HCT116 (cell line): Measurements from ENCODE around the gene ERBB4. TPM values are rescaled to one million over a fixed set of nuclear protein-coding genes. Genes with fewer than 3 reads are reported as not detected.

Experiments used
- ATAC-seq: fragments of 200-7000 bp; cut with Tn5 transposase; 2 replicates; pipeline ENCODE4 v1.9.1; 2020; ENCODE audit warnings: mild to moderate bottlenecking, moderate library complexity
- BruUV-seq: library from RNA; stranded (reverse); fragments of 400-500 nt; replicated peaks from 2 replicates; lab custom pipeline; 2021; lab: Mats Ljungman, UMichigan
- CTCF ChIA-PET: fragments of 300-600 bp; sonication (Branson Sonifier 250); formaldehyde crosslinking; loops from one replicate; lab custom pipeline; 2021; ENCODE audit warnings: antibody characterized with exemption; lab: Charles Lee
- POLR2A ChIA-PET: fragments of 300-600, 350-600 bp; sonication (Branson Sonifier 250); formaldehyde crosslinking; loops from one replicate; lab custom pipeline; 2021; ENCODE audit warnings: antibody characterized with exemption; lab: Charles Lee
- RAD21 ChIA-PET, 2 experiments: fragments of 300-600 bp; sonication (Branson Sonifier 250); formaldehyde crosslinking; loops; one replicate each; lab custom pipeline; 2023; ENCODE audit warnings: low total read pairs in 2 of 2; ENCODE audit not compliant: uncharacterized antibody in 2 of 2, unreplicated experiment in 2 of 2, low non-redundant PET in 1 of 2; lab: Charles Lee
- DNase-seq: peaks from one replicate; pipeline ENCODE4 v3.0.0-alpha.2; 2010; ENCODE audit warnings: low read depth, low spot score
- H2AFZ ChIP-seq: fragments of 200-600 bp; shearing (Covaris generic), sonication (generic); 2 replicates; pipeline ENCODE4 v1.6.1; 2017; ENCODE audit warnings: low read depth, mixed run types, mixed read lengths, antibody characterized with exemption, low read length; ENCODE audit not compliant: poor library complexity, severe bottlenecking
- H3K27ac ChIP-seq: 2 replicates; pipeline ENCODE4 v1.5.1; 2012; ENCODE audit warnings: low read depth, low read length
- H3K27me3 ChIP-seq: fragments of 200-600 bp; sonication (generic); 2 replicates; pipeline ENCODE4 v1.6.1; 2016; ENCODE audit warnings: mixed run types, low read length, mixed read lengths; ENCODE audit not compliant: insufficient read depth
- H3K36me3 ChIP-seq, 2 experiments: fragments of 200-500 bp in 1 of 2; fragments of 200-600 bp in 1 of 2; sonication (Bioruptor generic) in 1 of 2; sonication (generic) in 1 of 2; 2 replicates each; pipeline versions ENCODE4 v1.5.1 to v1.6.1; 2014 to 2016; ENCODE audit warnings: low read length in 2 of 2, inconsistent platforms in 1 of 2, mixed read lengths in 1 of 2, mixed run types in 1 of 2; ENCODE audit not compliant: insufficient read depth in 2 of 2, control insufficient read depth in 1 of 2
- H3K4me1 ChIP-seq, 2 experiments: fragments of 200-600 bp in 1 of 2; sonication (generic) in 1 of 2; 2 replicates each; pipeline versions ENCODE4 v1.5.1 to v1.6.1; 2012 to 2017; ENCODE audit warnings: low read length in 2 of 2, inconsistent platforms in 1 of 2, mild to moderate bottlenecking in 1 of 2, mixed read lengths in 1 of 2, mixed run types in 1 of 2, moderate library complexity in 1 of 2; ENCODE audit not compliant: insufficient read depth in 2 of 2, control insufficient read depth in 1 of 2
- H3K4me2 ChIP-seq: fragments of 200-600 bp; sonication (generic); 2 replicates; pipeline ENCODE4 v1.6.1; 2017; ENCODE audit warnings: mixed run types, low read length, mixed read lengths
- H3K4me3 ChIP-seq, 2 experiments: fragments of 200-600 bp in 1 of 2; sonication (generic) in 1 of 2; replicated peaks in 1 of 2; 2 replicates each; pipeline ENCODE4 v1.5.1; 2011 to 2016; ENCODE audit warnings: low read length in 2 of 2, control low read depth in 1 of 2, low read depth in 1 of 2, mild to moderate bottlenecking in 1 of 2, mixed read lengths in 1 of 2, mixed run types in 1 of 2
- H3K79me2 ChIP-seq: fragments of 200-600 bp; sonication (generic); 2 replicates; pipeline ENCODE4 v1.6.1; 2017; ENCODE audit warnings: mild to moderate bottlenecking, mixed run types, low read length, moderate library complexity, mixed read lengths; ENCODE audit not compliant: insufficient read depth
- H3K9ac ChIP-seq: fragments of 200-600 bp; sonication (generic); 2 replicates; pipeline ENCODE4 v1.6.1; 2016; ENCODE audit warnings: low read length, mixed read lengths
- H3K9me2 ChIP-seq: fragments of 200-600 bp; sonication (generic), shearing (Covaris generic); 2 replicates; pipeline ENCODE4 v1.6.1; 2017; ENCODE audit warnings: mixed run types, mild to moderate bottlenecking, moderate library complexity; ENCODE audit not compliant: insufficient read depth
- H3K9me3 ChIP-seq, 2 experiments: fragments of 200-500 bp in 1 of 2; fragments of 200-600 bp in 1 of 2; sonication (Bioruptor generic) in 1 of 2; sonication (generic) in 1 of 2; 2 replicates each; pipeline ENCODE4 v1.6.1; 2014 to 2017; ENCODE audit warnings: low read length in 2 of 2, mixed read lengths in 2 of 2, inconsistent platforms in 1 of 2, low read depth in 1 of 2, mild to moderate bottlenecking in 1 of 2, mixed run types in 1 of 2, moderate library complexity in 1 of 2; ENCODE audit not compliant: control insufficient read depth in 1 of 2, insufficient read depth in 1 of 2
- H4K20me1 ChIP-seq: fragments of 200-600 bp; sonication (generic), shearing (Covaris generic); 2 replicates; pipeline ENCODE4 v1.6.1; 2017; ENCODE audit warnings: mixed run types, mild to moderate bottlenecking, moderate library complexity; ENCODE audit not compliant: insufficient read depth
- ELF1 ChIP-seq: IDR thresholded peaks from 2 replicates; pipeline ENCODE4 v1.6.1; 2012; ENCODE audit warnings: low read depth, borderline replicate concordance
- RAD21 ChIP-seq: IDR thresholded peaks from 2 replicates; pipeline ENCODE4 v1.6.1; 2012; ENCODE audit warnings: low read depth, mild to moderate bottlenecking
- SIN3A ChIP-seq: IDR thresholded peaks from 2 replicates; pipeline ENCODE4 v1.6.1; 2012; ENCODE audit warnings: low read depth
- SRF ChIP-seq: IDR thresholded peaks from 2 replicates; pipeline ENCODE4 v1.6.1; 2012; ENCODE audit warnings: low read depth
- intact Hi-C: fragments of 100-400 bp; cut with micrococcal nuclease; formaldehyde crosslinking; loops from 2 replicates; pipeline ENCODE4 v1.10.0; 2022
- total RNA-seq: library from RNA; stranded (reverse); gene quantifications from one replicate; pipeline ENCODE4 v1.2.1, GENCODE V29; 2021; ENCODE audit not compliant: unreplicated experiment

ERBB4 gene
- total RNA-seq, 1 experiment from 2014 or later, result 0.10 TPM

- Histone ChIP-seq H2AFZ (no peak overlapping the region), H4K20me1 (no peaks in the 10 kb centered on the region), H3K9ac (no peak overlapping the region), H3K36me3 (no peaks in the 10 kb centered on the region), H3K4me2 (no peak overlapping the region), H3K4me1 (no peaks in the 10 kb centered on the region), H3K9me2 (no peaks in the 10 kb centered on the region), H3K4me3 (no peak overlapping the region), H3K79me2 (no peaks in the 10 kb centered on the region)
- no peak for DNase-seq
- intact Hi-C loops, result no loop called here
- ChIA-PET POLR2A (no interaction called here), CTCF (no interaction called here)
- no peak for ATAC-seq
- BruUV-seq, result no TSS peak
- TF ChIP-seq RAD21, result no peak
- TF ChIP-seq, all 23 proteins: peak for 0
- no peaks in the 10 kb centered on the region for H3K9me3 ChIP-seq
- no peak overlapping the region for H3K27ac ChIP-seq
- no peaks in the 10 kb centered on the region for H3K27me3 ChIP-seq
- RAD21 ChIA-PET, result no interaction called here
These were observed 223.9 kb downstream of the ERBB4 start for GRCh38 chr2:212314680-212315079.

DNA sequence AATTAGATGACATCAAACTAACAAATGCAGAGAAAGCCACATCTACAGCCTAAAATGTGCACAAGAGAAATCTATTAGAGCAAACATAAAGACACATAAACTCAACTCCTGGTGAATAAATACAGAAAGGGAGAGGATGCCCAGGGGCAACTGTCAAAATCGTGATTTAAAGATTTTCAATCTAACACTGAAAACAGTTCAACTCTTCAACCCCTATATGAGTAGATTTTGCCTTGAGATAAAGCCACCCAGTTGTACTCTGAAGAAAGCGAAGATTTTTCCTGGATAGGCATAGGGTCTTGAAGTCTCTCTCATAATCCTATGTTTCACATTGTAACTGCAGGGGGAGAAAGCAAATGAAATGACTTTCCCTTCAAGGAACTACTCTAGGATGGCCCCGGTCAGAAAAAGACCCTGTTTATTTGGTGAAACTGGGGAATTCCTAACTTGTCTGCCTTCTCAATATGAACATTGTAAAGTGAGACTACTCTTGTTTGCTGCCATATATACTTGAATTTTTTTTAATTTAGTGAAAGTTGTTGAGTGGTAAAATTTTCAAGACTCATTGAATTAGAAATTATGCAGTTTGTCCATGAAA lies 226.7 kb downstream of the ERBB4 start:
- H3K9me2 ChIP-seq, result no peaks in the 10 kb centered on the region
- no peaks in the 10 kb centered on the region for H3K9me3 ChIP-seq
- ChIA-PET CTCF (no interaction called here), POLR2A (no interaction called here), RAD21 (no interaction called here)
- ATAC-seq (no peak), DNase-seq (no peak)
- H3K79me2 ChIP-seq, result no peaks in the 10 kb centered on the region
- no peak for TF ChIP-seq SIN3A
- TF ChIP-seq ELF1, result no peak
- no peak for TF ChIP-seq SRF
- no TSS peak for BruUV-seq
- H2AFZ ChIP-seq, result no peak overlapping the region
- H4K20me1 ChIP-seq, result no peaks in the 10 kb centered on the region
- H3K27me3 ChIP-seq, result no peaks in the 10 kb centered on the region
- H3K4me2 ChIP-seq, result no peak overlapping the region
- no peak overlapping the region for H3K9ac ChIP-seq
- no peak overlapping the region for H3K4me3 ChIP-seq
- intact Hi-C loops, result no loop called here
- no peaks in the 10 kb centered on the region for H3K4me1 ChIP-seq
- no peaks in the 10 kb centered on the region for H3K36me3 ChIP-seq
- H3K27ac ChIP-seq, result no peak overlapping the region
